ENCODE data around the gene F2. TPM values are rescaled to one million over a fixed set of nuclear protein-coding genes. Genes with fewer than 3 reads are reported as not detected.

F2 gene
- total RNA-seq, 1 donor = under 0.01 TPM

DNA sequence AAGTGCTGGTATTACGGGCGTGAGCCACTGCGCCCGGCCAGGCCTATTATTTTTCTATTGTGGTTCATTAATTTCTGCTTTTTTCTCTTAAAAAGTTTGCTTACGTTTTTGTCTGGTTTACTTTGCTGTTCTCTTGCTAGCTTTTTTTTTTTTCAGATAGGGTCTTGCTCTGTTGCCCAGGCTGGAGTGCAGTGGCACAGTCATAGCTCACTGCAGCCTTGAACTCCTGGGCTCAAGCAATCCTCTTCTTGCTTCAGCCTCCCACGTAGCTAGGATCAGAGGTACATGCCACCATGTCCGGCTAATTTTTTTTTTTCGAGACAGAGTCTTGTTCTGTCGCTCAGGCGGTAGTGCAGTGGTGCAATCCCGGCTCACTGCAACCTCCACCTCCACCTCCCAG is 18.7 kb downstream of the F2 start:
- DNase-seq (ENCODE audit: low read depth in 2 of 3, low spot score in 2 of 3) = no peak

GRCh38 chr11:46738887-46739286 is 19.9 kb downstream of the F2 start:
- no peak for DNase-seq (ENCODE audit: low read depth in 2 of 3, low spot score in 2 of 3)

DNA sequence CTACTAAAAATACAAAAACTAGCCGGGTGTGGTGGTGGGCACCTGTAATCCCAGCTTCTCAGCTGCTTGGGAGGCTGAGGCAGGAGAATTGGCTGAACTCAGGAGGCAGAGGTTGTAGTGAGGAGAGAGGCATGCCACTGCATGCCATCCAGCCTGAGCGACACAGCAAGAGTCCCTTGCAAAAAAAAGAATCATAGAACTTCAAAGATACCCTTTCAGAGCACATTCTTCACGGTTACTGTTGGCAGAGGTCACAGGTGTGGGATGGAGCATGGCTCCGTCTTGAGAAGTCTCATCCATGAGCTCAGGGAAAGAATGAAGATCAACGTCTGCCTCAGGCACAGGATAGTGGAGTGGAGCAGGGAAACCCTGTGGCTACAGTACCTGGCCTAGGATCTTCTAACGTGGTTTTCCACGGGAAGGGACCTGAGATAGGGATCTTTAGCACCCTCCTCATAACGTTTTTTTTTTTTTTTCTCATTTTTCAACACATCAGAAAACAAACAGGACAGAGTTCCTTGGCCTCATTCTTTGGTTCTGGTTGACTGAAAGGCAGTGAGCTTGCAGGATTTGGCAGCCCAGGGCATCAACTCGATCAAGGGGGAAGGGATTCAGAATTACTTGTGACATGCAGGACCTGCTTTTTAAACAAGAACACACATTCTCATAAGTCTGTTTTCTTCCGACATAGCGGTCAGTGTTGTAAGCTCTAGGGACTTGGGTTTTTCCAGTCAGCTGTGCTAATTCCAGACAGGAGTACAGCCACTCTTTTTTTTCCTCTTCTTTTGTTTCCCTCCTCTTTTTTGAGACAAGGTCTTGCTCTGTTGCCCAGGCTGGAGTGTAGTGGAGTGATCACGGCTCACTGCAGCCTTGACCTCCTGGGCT is 22.8 kb downstream of the F2 start:
- DNase-seq (ENCODE audit: low read depth in 2 of 3, low spot score in 2 of 3) = no peak

DNA sequence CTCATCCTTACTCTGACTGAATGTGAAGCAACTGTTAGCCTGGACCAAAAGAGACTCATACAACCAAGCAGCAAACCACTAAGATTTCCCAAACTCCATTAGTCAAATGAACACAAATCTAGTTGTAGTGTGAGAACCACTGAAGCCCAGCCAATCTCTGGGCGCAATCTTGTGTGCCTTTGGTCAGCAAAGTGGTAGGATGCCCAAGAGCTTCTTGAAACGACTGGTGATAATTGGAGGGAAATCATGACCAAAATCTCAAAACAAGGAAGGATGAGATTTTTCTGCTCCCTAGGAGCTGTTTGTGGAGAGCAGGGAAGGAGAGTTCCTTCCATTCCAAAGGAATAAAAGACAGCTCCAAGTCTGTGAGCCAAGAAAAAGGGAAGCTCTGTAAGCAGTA is 24.0 kb downstream of the F2 start:
- no peak for DNase-seq (ENCODE audit: low read depth in 2 of 3, low spot score in 2 of 3)

DNA sequence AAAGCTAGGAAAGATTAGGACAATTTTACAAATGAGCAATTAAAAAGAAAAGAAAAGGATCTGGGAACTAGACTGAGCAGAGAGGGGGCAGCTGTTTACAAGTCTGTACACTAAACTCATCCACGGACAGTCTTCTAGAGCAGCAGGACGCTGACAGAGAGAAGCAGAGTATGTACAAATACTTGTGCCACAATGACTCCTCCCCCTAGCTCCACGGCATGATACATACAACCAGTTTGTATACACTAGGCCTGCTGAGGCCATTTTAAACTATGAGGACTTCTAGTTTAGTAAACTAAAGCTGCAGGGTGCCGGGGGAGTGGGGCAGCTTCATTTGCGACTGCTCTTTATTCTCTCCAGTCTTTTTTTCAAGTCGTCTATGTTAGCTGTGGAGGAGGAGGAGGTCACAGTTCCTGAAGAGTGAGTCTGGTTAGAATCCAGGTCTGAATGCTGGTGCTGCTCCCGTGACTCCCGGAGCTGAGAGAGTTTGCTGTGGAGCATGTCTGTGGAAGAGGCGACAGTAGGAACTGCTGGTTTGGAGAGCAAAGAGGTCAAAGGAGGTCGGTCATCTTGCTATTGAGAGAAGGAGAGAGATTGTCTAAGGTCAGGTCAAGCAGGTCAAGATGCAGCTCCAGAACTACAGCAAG is 24.8 kb downstream of the F2 start:
- no peak for DNase-seq (ENCODE audit: low read depth in 2 of 3, low spot score in 2 of 3)

GRCh38 chr11:46745328-46745727 is 26.3 kb downstream of the F2 start:
- no peak for DNase-seq (ENCODE audit: low read depth in 2 of 3, low spot score in 2 of 3)

DNA sequence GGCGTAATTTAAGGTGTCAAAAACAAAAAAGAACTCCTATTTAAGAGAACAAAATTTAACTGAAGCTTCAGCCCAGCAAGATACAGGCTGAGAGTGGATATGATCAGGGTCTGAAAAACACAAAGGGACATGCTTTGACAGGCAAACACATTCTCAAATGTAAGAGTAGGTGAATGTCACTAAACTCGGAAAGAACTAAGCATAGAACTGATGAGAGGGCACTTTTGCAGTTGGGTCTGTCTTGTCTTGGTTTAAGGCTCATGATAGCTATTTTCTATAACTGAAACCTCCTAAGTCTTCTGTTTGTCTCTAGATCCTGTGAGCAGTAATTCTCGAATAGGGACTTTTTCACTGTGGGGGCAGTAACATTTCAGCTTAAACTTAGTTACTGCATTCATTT is 27.0 kb downstream of the F2 start:
- DNase-seq (ENCODE audit: low read depth in 2 of 3, low spot score in 2 of 3) = no peak

DNA sequence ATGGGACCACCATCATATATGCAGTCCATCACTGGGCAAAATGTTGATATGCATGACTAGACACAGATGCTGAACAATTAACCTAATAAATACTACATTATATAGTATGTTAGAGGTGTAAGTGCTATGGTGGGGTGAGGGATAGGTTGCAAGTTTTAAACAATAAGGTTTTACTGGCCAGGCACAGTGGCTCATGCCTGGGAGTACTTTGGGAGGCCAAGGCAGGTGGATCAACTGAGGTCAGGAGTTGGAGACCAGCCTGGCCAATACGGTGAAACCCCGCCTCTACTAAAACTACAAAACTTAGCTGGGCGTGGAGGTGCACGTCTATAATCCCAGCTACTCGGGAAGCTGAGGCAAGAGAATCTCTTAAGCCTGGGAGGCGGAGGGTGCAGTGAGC is 28.1 kb downstream of the F2 start:
- no peak for DNase-seq (ENCODE audit: low read depth in 2 of 3, low spot score in 2 of 3)

DNA sequence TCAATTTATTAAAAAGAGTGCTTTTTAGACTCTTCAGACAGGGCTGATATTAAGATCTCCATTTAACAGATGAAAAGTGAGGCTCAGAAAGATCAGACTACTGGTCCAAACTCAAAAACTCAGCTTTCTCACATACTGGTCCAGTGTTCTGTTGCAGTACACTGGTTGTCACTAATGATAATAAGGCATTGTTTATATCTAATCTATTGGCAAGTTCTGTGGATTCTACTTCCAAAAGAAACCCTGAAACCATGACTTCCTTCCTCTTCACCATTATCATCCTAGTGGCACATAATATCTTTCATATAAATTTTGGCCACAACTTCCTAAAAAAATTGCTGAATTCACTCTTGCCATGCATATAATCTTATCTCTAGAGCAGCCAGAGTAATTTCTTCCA is 36.9 kb downstream of the F2 start:
- DNase-seq (ENCODE audit: low read depth in 2 of 3, low spot score in 2 of 3) = peak in 2 of 3 donors; percentile 53 to 71

DNA sequence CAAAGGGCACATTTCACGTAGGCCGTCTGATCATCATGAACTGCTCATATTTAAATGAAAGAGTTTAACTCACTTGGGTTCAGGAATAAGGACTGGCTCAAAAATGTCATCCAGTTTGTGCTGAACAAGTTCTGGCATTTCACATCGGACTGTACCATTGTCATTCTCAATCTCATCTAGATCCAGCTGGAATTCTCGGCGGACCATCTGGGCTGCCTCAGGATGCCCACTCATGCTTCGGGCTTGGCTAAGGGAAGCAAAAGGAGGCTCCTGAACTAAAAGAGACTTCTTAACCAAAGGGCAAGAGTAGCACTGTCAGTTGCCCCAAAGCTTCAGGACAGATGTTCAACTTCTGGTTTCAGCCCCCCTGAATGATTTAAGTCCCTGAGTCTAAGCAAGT is 40.2 kb downstream of the F2 start:
- no peak for DNase-seq (ENCODE audit: low read depth in 2 of 3, low spot score in 2 of 3)

- DNase-seq (ENCODE audit: low read depth in 2 of 3, low spot score in 2 of 3) = no peak
Observed at GRCh38 chr11:46760429-46761128, 41.6 kb downstream of the F2 start.

DNA sequence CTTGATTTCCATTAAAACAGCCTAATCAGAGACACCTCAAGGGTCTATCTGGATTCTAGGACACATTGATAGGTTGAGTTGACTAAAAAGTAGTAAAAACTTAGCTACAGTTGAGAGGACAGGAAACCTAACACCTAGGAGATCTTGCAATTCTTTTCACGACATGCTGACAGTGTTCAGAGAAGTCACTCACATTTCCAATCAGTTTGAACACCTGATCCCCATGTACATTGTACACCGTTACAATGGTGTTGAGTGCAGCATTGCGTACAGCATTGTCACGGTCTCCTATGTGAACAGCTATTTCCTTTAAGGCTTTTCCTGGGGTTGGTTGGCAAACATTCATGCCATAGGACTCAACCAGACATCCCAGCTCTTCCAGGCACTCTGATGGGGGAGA is 42.8 kb downstream of the F2 start:
- no peak for DNase-seq (ENCODE audit: low read depth in 2 of 3, low spot score in 2 of 3)

DNA sequence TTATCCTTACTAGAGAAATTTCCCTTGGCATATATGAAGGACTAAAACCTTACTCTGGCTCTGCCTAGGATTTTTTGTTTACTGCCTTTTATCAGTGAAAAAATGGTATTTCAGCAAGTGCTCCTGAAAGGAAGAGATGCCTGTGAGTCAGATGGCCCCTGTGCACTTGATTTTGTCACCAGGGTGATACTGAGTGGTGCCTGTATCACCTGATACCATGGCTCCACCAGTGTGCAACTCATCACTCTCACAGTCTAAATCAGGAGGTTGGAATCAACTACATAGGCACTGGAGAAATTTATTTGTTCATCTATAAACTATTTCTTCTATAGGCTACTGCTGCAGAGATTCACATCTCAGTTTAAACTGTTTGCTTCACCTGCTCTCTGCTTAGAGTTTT is 43.2 kb downstream of the F2 start:
- no peak for DNase-seq (ENCODE audit: low read depth in 2 of 3, low spot score in 2 of 3)

- DNase-seq (ENCODE audit: low read depth in 2 of 3, low spot score in 2 of 3) = no peak
Observed at GRCh38 chr11:46766656-46767055, 47.6 kb downstream of the F2 start.

- DNase-seq (ENCODE audit: low read depth in 2 of 3, low spot score in 2 of 3) = no peak
Observed at GRCh38 chr11:46769636-46770221, 50.7 kb downstream of the F2 start.

- DNase-seq (ENCODE audit: low read depth in 2 of 3, low spot score in 2 of 3) = no peak
Observed at GRCh38 chr11:46776878-46777277, 57.9 kb downstream of the F2 start.

DNA sequence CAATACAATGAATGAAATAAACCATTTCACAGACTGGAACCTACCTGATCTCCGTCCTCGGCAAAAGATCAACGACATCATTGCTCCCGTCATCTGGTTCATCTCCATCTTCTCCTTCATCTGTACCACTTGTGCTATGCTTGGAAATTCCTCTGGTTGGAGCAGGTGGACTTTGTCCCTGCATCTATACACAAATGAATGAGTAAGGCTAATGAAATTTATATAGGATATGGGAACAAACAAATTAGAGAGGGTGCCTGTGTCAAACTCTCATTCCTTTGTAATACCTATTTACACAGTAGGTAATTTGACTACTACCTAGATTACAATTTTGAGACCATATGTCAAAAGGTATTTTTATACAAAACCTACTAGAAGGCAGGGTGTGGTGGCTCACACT is 59.4 kb downstream of the F2 start:
- no peak for DNase-seq (ENCODE audit: low read depth in 2 of 3, low spot score in 2 of 3)

Measured in hematopoietic multipotent progenitor cell (in vitro differentiated cells).